DMS79 treated with DMSO at 0.1 percent for 48 hours (cell line): ENCODE data around the gene PTGDR2.

ENCODE experiments used
- DNase-seq: peaks from one replicate; lab custom pipeline; 2025; lab: John Stamatoyannopoulos, UW

The PTGDR2 gene

DNA sequence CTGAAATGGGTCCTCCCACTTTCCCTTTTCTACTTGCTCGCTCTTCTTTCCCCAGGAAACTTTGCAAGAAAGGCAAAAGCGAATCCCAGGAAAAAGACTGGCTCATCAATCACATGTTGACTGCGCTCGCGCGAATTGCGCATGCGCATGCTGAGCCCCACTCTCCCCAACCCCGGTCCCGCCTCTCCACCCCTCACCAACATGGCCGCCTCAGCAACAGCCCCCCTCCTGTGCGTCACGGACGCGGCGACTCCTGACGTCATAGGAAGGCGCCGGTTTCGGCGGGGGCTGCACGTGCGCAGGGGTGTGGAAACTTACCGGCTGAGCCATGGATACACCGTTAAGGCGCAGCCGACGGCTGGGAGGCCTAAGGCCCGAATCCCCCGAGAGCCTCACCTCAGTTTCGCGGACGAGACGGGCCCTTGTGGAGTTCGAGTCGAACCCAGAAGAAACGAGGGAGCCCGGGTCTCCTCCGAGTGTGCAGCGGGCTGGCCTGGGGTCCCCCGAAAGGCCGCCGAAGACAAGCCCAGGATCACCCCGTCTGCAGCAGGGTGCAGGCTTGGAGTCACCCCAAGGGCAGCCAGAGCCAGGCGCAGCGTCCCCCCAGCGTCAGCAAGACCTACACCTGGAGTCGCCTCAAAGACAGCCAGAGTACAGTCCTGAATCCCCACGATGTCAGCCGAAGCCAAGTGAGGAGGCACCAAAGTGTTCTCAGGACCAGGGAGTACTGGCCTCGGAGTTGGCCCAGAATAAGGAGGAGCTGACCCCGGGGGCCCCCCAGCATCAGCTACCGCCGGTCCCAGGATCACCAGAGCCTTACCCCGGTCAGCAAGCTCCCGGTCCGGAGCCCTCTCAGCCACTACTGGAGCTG is 13.7 kb downstream of the PTGDR2 start, which contains the start of gene CCDC86:
TSS of gene CCDC86 (plus strand) at position 317 of the 871 bp plus-strand sequence. CDS start at position 329, 12 bp downstream.
- peak; percentile 89 for DNase-seq

- DNase-seq = peak; percentile 69
Measured at GRCh38 chr11:60840470-60841430, 15.0 kb downstream of the PTGDR2 start.

DNA sequence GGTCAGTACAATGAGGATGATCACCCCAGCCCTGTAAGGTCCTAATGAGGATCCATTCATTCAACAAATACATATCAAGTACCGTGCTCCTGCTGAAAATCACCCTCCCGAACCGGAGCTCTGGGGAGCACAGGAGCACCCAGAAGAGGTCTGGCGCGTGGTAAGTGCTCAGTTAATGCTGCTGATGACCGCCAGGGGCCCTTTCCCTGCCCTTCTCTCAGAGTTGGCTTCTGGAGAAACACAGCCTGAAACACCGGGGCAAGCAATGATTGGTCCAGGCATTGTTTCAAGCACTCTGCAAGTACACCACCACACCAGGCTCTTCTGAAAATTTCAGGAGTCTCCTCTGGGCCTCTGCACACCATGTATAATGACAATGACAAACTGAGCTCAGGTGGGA is 17.6 kb downstream of the PTGDR2 start:
- no peak for DNase-seq

- peak; percentile 52 for DNase-seq
Measured at GRCh38 chr11:60836866-60837515, 18.8 kb downstream of the PTGDR2 start.

GRCh38 chr11:60835534-60835846 is 20.3 kb downstream of the PTGDR2 start:
- DNase-seq = no peak

DNA sequence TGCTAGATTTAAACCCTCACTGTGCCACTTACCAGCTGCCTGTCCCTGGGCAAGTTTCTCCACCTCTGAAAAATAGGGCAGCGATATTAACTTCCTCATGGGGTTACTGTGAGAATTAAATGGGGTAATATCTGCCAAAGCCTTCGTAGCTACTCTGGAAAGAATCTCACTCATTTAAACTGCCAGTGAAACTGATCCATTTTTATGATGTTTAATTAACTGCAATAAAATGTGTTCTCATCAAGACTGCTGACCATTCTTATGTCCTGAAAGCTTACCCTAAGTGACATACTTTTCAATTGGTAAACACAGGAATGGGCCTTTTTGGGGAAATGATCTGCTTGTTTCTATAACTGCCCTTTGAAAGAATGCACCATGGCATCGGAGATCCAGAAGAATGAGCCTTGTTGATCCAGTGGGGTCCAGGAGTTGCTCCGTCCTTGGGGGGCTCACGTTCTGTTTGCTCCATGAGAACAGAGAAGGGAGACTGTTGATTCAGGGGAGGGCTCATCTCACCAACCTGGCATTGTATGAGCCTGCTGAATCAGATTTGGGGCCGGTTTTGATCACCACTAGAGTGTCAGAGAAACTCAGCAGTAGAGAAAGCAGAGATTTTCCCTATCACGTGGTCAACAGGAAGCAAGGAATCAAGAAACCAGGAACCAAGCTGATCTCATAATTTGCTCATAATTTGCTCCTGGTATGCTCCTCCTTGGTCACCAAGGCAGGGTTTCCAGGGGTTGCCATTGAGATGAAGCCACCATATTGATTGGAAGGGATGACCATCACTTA is 20.8 kb downstream of the PTGDR2 start:
- no peak for DNase-seq

DNA sequence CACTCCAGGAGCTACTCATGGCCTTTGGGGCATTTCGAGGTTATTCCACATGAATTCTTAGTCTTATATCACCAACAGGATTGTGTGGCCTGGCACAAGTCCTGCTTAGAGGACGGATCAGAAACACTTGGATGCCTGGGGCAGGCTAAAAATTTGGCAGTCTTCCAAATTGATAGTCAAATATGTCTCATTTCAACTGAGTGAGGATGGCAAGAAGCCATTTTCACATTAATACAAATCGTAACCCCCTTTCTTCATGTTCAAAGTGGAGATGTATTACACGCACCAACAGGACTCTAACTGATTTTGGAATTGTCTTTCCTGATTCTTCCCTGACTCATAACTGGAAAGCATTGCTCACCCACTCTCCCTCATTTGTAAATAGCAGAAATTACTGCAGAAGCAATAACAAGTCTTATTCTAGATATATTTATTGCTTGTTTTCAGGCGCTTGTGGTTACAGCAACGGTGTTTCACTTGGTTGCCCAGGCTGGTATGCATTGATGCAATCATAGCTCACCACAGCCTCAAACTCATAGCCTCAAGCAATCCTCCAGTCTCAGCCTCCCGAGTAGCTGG is 24.2 kb downstream of the PTGDR2 start:
- DNase-seq = peak; percentile 88

GRCh38 chr11:60831143-60831500 is 24.6 kb downstream of the PTGDR2 start:
- peak; percentile 82 for DNase-seq

- no peak for DNase-seq
Measured at GRCh38 chr11:60830478-60831142, 25.1 kb downstream of the PTGDR2 start.

GRCh38 chr11:60825790-60826189 is 30.0 kb downstream of the PTGDR2 start:
- DNase-seq = no peak

GRCh38 chr11:60825118-60825517 is 30.6 kb downstream of the PTGDR2 start:
- DNase-seq = no peak

DNA sequence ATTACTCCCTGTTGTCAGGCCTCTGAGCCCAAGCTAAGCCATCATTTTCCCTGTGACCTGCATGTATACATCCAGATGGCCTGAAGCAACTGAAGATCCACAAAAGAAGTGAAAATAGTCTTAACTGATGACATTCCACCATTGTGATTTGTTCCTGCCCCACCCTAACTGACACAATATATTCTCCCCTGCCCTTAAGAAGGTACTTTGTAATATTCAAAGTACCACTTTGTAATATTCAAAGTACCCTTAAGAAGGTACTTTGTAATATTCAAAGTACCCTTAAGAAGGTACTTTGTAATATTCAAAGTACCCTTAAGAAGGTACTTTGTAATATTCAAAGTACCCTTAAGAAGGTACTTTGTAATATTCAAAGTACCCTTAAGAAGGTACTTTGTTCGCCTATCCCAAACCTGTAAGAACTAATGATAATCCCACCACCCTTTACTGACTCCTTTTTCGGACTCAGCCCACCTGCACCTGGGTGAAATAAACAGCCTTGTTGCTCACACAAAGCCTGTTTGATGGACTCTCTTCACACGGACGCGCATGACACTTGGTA is 31.9 kb downstream of the PTGDR2 start:
- DNase-seq = peak; percentile 11

DNA sequence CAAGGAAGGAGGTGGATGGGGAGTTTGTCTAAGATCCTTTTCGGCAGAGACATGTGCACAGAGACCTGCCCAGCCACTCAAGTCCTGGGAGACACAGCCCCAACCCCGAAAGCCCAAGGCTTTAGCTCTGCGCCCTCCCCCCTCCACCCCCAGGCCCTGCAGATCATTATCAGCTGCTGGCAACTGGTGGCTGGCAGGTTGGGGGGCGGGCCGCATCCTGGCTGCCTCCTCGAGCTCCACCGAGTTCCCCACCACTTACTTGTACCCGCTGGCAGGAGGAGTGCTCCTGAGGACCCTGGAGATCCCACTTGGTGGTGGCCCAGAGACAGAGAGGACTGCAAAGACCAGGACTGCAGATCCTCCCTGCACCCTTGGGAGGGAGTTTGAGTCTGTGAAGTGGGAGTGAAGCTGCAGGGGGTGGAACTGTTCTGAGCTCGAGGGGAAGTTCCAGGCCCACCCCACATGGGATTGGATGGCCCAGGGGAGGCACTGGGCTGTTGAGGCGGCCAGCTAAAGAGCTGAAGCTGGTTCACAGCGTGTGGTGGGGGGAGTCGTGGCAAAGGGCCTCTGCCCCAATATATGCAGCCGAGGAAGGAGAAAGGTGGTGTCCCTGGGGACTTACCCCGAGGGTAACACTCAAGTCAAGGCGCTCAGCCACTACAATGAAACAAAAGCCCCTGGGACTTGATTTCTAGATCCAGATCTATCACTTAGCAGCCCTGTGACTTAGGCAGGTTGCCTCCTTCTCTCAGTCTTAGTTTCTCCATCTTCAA is 33.7 kb downstream of the PTGDR2 start:
- no peak for DNase-seq

DNA sequence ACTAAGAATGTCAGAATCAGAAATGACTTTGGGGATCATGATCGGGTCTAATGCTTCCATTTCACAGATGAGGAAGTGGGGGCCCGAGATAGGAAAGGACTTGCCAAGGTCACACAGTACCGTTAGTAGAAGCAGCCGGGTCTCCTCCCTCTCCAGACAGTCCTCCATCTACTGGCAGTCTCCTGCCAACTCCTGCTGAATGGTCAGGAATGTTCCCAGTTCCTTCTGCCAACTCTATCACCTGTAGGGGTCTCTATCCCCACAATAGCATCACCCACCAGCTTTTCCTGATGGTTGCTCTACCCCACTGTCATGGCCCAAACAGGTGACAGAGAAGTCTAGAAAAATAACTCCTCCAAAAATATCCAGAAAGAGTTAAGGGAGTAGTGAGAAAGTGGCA is 37.7 kb downstream of the PTGDR2 start:
- no peak for DNase-seq

DNA sequence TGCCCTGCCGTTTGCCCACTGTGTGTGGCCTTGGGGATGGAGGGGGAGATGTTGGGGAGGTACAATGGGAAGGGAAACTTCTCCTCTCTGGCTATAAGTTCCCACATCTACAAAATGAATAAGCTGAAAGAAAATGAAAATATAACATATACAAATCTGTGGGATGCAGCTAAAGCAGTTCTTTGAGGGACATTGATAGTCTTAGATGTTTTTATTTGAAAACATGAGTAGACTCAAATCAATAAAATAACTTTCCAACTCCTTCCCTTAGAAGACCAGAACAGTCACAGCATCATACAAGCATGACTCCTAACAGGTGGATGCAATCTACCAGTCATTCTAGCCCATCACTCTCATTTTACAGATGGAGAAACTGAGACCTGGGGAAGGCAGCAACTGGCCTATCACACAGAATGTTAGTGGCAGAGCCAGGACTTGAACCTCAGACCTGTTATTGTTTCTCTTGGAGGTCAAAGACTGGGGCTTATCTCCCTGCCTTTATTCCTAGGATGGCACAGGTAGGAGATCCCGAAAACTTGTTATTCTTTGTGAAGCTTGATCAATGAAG is 39.1 kb downstream of the PTGDR2 start:
- no peak for DNase-seq

- DNase-seq = no peak
Measured at GRCh38 chr11:60814112-60814511, 41.6 kb downstream of the PTGDR2 start.

GRCh38 chr11:60813324-60813723 is 42.4 kb downstream of the PTGDR2 start:
- no peak for DNase-seq

GRCh38 chr11:60810569-60810968 is 45.2 kb downstream of the PTGDR2 start:
- DNase-seq = no peak

DNA sequence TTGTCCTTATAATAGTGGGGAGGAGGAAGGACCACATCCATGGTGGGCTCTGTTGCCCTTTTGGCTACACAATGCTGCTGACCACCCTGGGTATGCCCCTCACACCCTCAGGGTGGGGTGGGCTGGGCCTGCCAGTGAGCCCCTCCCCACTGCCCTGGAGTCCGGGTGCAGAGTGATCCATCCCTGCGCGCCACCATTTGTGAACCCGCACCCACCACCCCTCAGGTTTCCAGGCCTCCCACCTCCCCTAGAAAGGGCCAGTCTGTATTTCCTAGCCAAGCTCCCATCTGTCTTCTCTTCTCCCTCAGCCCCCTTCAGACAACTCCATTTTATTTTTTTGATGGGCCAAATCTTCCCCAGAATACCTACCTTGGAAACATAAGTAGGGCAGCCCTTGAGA is 45.6 kb downstream of the PTGDR2 start:
- no peak for DNase-seq
